H1 (cell line): ENCODE measurements around the gene CD99. TPM values are rescaled to one million over a fixed set of nuclear protein-coding genes. Genes with fewer than 3 reads are reported as not detected.

ENCODE experiments used
- EZH2 ChIP-seq: fragments of 200-600 bp; sonication (generic); IDR thresholded peaks from 2 replicates; pipeline ENCODE4 v1.7.1; 2012; ENCODE audit warnings: low read depth, mild to moderate bottlenecking, moderate library complexity, low read length, inconsistent platforms; ENCODE audit not compliant: severe bottlenecking
- polyA plus RNA-seq, 7 experiments: library from polyadenylated mRNA; depleted of rRNA in 3 of 7; stranded (reverse) in 5 of 7; unstranded in 2 of 7; fragments of >200 nt in 5 of 7; fragments of 200-250 nt in 2 of 7; gene quantifications; 1 replicate in 5 of 7; 2 replicates in 1 of 7; 4 replicates in 1 of 7; pipeline versions ENCODE4 v1.2.1 to v1.2.3, GENCODE V29; 2011 to 2013; ENCODE audit warnings: missing spikeins in 2 of 7, mixed read lengths in 2 of 7
- total RNA-seq: library from RNA; stranded (reverse); fragmentation: NEBNext Ultra II Directional; extraction: Animal tissue kit (Norgen Biotek cat#: 25700); gene quantifications from 2 replicates; pipeline ENCODE4 v1.2.1, GENCODE V29; 2021
- TF ChIP-seq, protein P1 (sequence below): IDR thresholded peaks from 2 replicates; pipeline ENCODE4 v1.6.1; 2012; ENCODE audit warnings: inconsistent platforms

The CD99 gene
- total and polyA plus RNA-seq, 2 of the 8 experiments (the other 6 are each of a cell fraction or from before 2014, with no cell fraction given), result 30.1 to 47.8 TPM

DNA sequence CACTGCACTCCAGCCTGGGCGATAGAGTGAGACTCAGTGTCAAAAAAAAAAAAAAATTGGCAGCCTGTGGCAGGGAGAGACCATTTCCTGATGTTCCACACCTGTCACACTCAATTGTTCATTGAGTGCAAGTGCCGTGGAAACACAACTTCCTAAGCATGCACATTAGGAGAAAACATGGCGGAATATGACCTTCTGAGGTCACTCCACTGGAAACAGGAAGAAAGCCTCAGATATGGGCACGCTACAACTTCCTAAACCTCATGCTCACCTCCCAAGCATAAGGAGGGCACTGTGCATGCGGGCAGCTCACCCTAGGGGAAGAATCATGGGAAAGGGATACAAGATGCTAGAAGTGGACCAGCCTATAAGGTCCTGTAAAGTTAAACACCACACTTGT is 28.5 kb upstream of the CD99 start (continued):
- TF ChIP-seq, protein P1, sequence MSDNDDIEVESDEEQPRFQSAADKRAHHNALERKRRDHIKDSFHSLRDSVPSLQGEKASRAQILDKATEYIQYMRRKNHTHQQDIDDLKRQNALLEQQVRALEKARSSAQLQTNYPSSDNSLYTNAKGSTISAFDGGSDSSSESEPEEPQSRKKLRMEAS, result no peak
- TF ChIP-seq EZH2, result no peak
